ENCODE measurements around the gene CRX.

Gene CRX

GRCh38 chr19:47826800-47827199 lies 5.1 kb downstream of the CRX start:
- no peak overlapping the region for H3K4me3 ChIP-seq (ENCODE audit: low read depth, low read length)
- no peak for TF ChIP-seq CTCF (IDR thresholded peaks at IDR 0.05; ENCODE audit: borderline replicate concordance, insufficient read depth, low read depth, low read length)

- no peak for TF ChIP-seq CTCF (IDR thresholded peaks at IDR 0.05; ENCODE audit: borderline replicate concordance, insufficient read depth, low read depth, low read length)
Observed at GRCh38 chr19:47832723-47833122, 11.0 kb downstream of the CRX start.

GRCh38 chr19:47836038-47836437 lies 14.3 kb downstream of the CRX start:
- H3K4me3 ChIP-seq (ENCODE audit: low read depth, low read length), result no peak overlapping the region
- TF ChIP-seq CTCF (IDR thresholded peaks at IDR 0.05; ENCODE audit: borderline replicate concordance, insufficient read depth, low read depth, low read length), result no peak

More at GRCh38 chr19:47832723-47833122, 11.0 kb downstream of the CRX start:
- H3K4me3 ChIP-seq (ENCODE audit: low read depth, low read length), result no peak overlapping the region

GRCh38 chr19:47839411-47839810 lies 17.7 kb downstream of the CRX start:
- TF ChIP-seq CTCF (IDR thresholded peaks at IDR 0.05; ENCODE audit: borderline replicate concordance, insufficient read depth, low read depth, low read length), result no peak
- no peak overlapping the region for H3K4me3 ChIP-seq (ENCODE audit: low read depth, low read length)

- TF ChIP-seq CTCF (IDR thresholded peaks at IDR 0.05; ENCODE audit: borderline replicate concordance, insufficient read depth, low read depth, low read length), result no peak
- H3K4me3 ChIP-seq (ENCODE audit: low read depth, low read length), result no peak overlapping the region
Observed at GRCh38 chr19:47839913-47840312, 18.2 kb downstream of the CRX start.

GRCh38 chr19:47842941-47843340 lies 21.2 kb downstream of the CRX start:
- no peak overlapping the region for H3K4me3 ChIP-seq (ENCODE audit: low read depth, low read length)
- no peak for TF ChIP-seq CTCF (IDR thresholded peaks at IDR 0.05; ENCODE audit: borderline replicate concordance, insufficient read depth, low read depth, low read length)

GRCh38 chr19:47848425-47848822 lies 26.7 kb downstream of the CRX start:
- TF ChIP-seq CTCF (IDR thresholded peaks at IDR 0.05; ENCODE audit: borderline replicate concordance, insufficient read depth, low read depth, low read length), result no peak
- H3K4me3 ChIP-seq (ENCODE audit: low read depth, low read length), result no peak overlapping the region
